Small intestine (tissue), 7 donors: Measurements from ENCODE around the gene OSBPL5. TPM values are rescaled to one million over a fixed set of nuclear protein-coding genes. Genes with fewer than 3 reads are reported as not detected.
A peak's percentile ranks its signal among the peaks of the same experiment; 100 is the strongest.

Experiments
- DNase-seq, 2 donors: peaks; one replicate each; pipeline versions ENCODE4 v3.0.0 to v3.0.0-alpha.2; 2013
- FAIRE-seq: peaks from 2 replicates; lab custom pipeline; 2012; peaks lifted over from hg19 to GRCh38; lab: Jason Lieb, UNC
- H3K27ac ChIP-seq, 3 donors: one replicate each; pipeline ENCODE4 v1.5.1; 2013; ENCODE audit warnings: low read length in 2 of 3, mild to moderate bottlenecking in 2 of 3, control low read depth in 1 of 3, inconsistent platforms in 1 of 3, low read depth in 1 of 3, moderate library complexity in 1 of 3
- H3K27me3 ChIP-seq, 3 donors: one replicate each; pipeline ENCODE4 v1.6.1; 2013; ENCODE audit warnings: low read length in 3 of 3, inconsistent platforms in 1 of 3; ENCODE audit not compliant: control insufficient read depth in 3 of 3, insufficient read depth in 3 of 3
- H3K36me3 ChIP-seq, 3 donors: one replicate each; pipeline ENCODE4 v1.6.1; 2013; ENCODE audit warnings: low read length in 3 of 3, inconsistent platforms in 1 of 3, low read depth in 1 of 3, mild to moderate bottlenecking in 1 of 3, moderate library complexity in 1 of 3; ENCODE audit not compliant: control insufficient read depth in 3 of 3, insufficient read depth in 2 of 3
- H3K4me1 ChIP-seq, 3 donors: one replicate each; pipeline ENCODE4 v1.6.1; 2013; ENCODE audit warnings: low read length in 2 of 3, inconsistent platforms in 1 of 3, low read depth in 1 of 3, mild to moderate bottlenecking in 1 of 3, moderate library complexity in 1 of 3; ENCODE audit not compliant: control insufficient read depth in 3 of 3, insufficient read depth in 2 of 3
- H3K4me3 ChIP-seq, 3 donors: one replicate each; pipeline ENCODE4 v1.5.1; 2013; ENCODE audit warnings: low read length in 3 of 3, control low read depth in 1 of 3, inconsistent platforms in 1 of 3, low read depth in 1 of 3, mild to moderate bottlenecking in 1 of 3, moderate library complexity in 1 of 3
- H3K9me3 ChIP-seq, 2 donors: one replicate each; pipeline ENCODE4 v1.6.1; 2013; ENCODE audit warnings: low read depth in 1 of 2, low read length in 1 of 2; ENCODE audit not compliant: control insufficient read depth in 2 of 2, insufficient read depth in 1 of 2
- WGBS, 3 donors: extraction: QIAGEN DNeasy Blood & Tissue Kit; methylation state at CpG; one replicate each; pipeline ENCODE4 v1.1.7; 2013; 5-methylcytosine and 5-hydroxymethylcytosine counted together
- polyA plus RNA-seq, 4 donors: library from polyadenylated mRNA; stranded (reverse) in 3 of 4; unstranded in 1 of 4; fragments of 200-250 nt in 3 of 4; fragments of 120-200 nt in 1 of 4; gene quantifications; one replicate each; pipeline versions ENCODE4 v1.2.1 to v1.2.3, GENCODE V29; 2013
- donor health status: healthy with polysubstance abuse.
- donor health status: control.
- donor health status: control.
- donor health status: Bipolar disorder and iron deficiency.
- donor health status: healthy.

Gene OSBPL5
- polyA plus RNA-seq, 4 donors = 1.6 to 16.3 (median 7.9) TPM

DNA sequence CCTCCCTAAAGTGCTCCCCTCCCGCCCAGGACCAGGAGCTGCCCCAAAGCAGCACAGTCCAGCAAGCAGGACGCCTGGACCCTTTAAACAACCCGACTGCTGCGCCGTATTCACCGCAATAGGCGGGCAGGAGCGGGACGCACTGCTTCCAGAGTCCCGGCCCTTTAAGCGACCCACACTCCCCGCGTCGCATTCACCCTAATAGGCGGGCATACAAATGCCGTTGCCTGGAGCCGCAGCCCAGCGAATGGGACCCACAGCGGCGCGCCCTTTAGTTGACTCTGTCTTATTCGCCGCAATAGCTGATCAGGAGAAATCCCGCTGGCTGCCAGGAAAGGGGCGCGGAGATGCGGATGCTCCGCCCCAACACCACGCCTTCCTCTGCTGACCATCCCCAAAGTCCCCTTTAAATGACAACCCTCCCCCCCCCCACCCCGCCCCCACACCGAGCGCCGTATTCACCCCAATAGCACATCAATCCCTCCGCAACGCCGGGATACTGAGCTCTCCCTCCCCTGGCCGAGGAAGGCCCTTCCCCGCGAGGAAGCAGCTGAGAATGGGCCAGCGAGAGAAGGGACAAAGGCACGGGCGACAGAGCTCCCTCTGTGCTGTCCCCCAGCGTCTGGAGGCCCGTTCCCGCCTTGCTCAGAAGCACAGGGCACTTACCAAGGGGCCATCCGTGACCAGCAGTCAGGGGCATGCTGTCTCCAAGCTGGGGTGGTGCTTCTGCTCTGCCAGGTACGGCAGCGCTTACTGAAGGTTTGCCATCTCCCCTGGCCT, 4.7 kb downstream of the OSBPL5 start:
- FAIRE-seq (no peak), DNase-seq (peak; percentile 71 to 89)
- Histone ChIP-seq H3K27me3 (peaks cover 0 to 2% (median 0%) of the 10 kb centered on the region in 3 donors), H3K4me3 (peak overlapping the region in 2 of 3 donors; percentile 22 to 45), H3K36me3 (peaks cover 0 to 21% (median 0%) of the 10 kb centered on the region in 3 donors), H3K4me1 (peaks cover 0 to 40% (median 0%) of the 10 kb centered on the region in 3 donors), H3K9me3 (no peaks in the 10 kb centered on the region), H3K27ac (peak overlapping the region in 2 of 3 donors; percentile 11 to 52)
- 4 to 14% (median 8%) methylated on average over 46 to 48 of the region's 48 CpGs for WGBS, 3 donors

DNA sequence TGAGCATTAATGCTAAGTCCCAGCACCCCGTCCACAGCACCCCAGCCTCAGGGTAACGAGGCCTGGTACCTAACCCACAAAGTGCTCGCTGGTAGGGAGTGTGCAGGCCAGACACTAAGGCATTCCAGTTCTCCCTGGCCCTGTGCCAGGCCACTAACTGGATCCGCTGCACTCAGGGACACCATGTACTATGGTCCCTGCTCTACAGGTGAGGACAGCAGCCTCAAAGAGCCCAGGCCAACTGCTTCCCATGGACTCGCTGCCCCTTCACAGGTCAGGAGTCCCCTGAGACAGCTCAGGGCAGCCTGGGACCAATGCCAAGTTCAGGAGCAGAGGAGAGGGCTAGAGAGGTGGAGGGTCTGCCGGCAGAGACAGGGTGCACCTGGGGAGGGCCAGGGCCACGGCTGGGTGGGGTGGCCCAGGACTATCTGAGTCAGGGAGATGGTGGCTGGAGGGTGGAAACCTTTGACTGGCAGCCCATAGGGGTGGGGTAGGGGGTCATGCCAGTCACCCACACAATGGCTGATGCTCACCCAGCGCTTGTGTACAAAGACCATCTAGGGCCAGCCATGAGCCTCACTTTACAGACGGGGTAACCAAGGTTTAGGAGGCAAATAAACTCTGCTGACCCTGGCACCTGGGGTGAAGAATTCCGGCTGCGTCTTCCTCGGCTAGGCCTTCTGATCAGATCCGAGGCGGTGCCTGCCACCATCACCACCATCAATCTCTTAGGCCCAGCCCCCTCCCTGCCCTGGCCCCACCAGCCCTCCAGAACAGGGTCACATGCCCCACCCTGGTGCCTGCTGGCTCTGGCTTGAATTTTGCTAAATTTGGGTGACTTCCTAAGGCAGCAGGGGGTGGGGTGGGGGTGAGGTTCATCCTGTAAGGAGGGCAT, 5.6 kb downstream of the OSBPL5 start:
- WGBS, 3 donors = 34 to 44% (median 41%) methylated on average over 14 of the region's 14 CpGs
- Histone ChIP-seq H3K4me1 (peaks cover 0 to 45% (median 0%) of the 10 kb centered on the region in 3 donors), H3K9me3 (no peaks in the 10 kb centered on the region), H3K4me3 (peak overlapping the region in 1 of 3 donors; percentile 45), H3K27me3 (peaks cover 0 to 2% (median 0%) of the 10 kb centered on the region in 3 donors), H3K27ac (peak overlapping the region in 1 of 3 donors; percentile 52), H3K36me3 (peaks cover 0 to 21% (median 0%) of the 10 kb centered on the region in 3 donors)
- FAIRE-seq (no peak), DNase-seq (peak; percentile 50 to 71)

DNA sequence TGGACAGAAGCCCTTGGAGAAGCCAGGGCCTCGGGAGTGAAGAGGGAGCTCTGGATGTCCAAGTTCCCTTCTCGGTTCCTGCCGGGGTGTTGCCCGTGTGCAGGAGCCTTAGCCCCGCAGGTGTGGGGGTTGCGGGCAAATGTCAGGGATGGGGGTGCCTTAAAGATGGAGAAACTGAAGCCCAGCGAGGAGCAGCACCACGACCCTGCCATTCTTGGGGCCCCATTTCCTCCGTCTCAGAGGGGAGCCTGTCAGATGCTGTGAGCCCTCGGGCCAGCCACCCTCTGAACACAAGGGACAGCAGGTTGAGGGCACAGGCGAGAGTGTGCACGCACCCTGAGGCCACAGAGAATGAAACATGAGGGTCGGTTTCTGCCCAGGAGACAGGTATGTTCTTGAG, 6.3 kb downstream of the OSBPL5 start:
- Histone ChIP-seq H3K9me3 (no peaks in the 10 kb centered on the region), H3K4me1 (peaks cover 0 to 45% (median 2%) of the 10 kb centered on the region in 3 donors), H3K27ac (no peak overlapping the region), H3K27me3 (peaks cover 0 to 2% (median 0%) of the 10 kb centered on the region in 3 donors), H3K4me3 (no peak overlapping the region), H3K36me3 (peaks cover 0 to 25% (median 0%) of the 10 kb centered on the region in 3 donors)
- 84 to 90% (median 87%) methylated on average over 13 of the region's 13 CpGs for WGBS, 3 donors
- FAIRE-seq (no peak), DNase-seq (no peak)

DNA sequence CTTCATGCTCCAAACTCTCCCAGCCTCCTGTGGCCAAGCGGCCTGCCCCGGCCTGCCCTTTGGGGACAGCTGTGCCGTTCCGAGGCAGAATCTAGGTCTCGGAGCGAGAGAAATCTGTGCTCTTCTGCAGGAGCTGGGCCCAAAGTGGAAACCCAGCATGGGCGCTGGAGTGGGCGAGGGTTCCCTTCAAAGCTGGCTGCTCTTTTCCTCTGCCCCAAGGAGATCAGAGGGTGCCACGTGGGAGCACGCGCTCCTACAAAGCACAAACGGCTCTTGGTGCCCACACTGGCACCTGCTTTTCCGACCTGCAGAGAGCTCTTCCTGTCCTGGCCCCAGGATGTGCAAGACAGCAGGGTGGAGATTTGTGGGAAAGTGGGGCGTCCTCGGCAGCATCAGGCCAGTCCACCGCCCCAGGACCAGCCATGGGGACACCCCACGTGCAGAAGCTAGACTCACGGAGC, 6.9 kb downstream of the OSBPL5 start:
- no peak for FAIRE-seq
- H3K36me3 ChIP-seq = peaks cover 0 to 26% (median 0%) of the 10 kb centered on the region in 3 donors
- H3K9me3 ChIP-seq = no peaks in the 10 kb centered on the region
- peaks cover 0 to 2% (median 0%) of the 10 kb centered on the region in 3 donors for H3K27me3 ChIP-seq
- no peak overlapping the region for H3K4me3 ChIP-seq
- WGBS, 3 donors = 87 to 92% (median 92%) methylated on average over 18 of the region's 18 CpGs
- no peak for DNase-seq
- H3K27ac ChIP-seq = no peak overlapping the region
- peaks cover 0 to 49% (median 5%) of the 10 kb centered on the region in 3 donors for H3K4me1 ChIP-seq

DNA sequence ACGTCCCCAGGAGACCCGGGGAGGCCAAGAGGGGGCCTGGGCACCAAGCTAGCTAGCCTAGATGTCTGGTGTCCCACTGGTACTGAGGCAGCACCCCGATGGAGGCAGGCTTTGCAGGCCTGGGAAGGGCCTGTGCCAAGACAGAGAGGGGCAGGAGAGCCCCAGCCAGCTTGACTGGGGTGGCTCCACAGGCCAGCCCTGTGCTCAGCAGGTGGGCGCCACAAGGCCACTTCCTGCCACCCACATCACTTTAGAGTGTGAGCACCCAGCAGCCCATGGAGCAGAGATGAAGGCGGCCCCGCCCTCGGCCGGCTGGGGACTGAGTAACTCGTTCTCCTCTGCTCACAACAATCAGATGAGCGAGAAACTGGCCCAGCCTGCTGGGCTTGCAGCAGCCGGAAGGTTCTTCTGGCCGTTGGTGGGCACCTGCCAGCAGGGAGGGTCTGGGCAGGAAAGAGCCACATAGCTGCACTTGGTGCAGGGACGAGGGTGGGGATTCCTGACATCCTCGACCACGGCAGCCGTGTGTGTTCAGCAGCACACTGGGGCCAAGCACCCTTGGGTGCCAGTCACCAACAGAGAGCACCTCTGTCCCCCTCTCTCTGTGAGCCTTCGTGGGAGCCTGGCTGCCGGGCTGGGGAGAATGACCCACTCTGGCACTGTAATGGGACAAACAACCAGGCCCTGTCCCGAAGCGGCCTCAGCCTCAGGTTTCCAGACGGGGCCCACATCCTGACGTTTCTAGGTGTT, 7.6 kb downstream of the OSBPL5 start:
- Histone ChIP-seq H3K4me3 (no peak overlapping the region), H3K36me3 (peaks cover 0 to 28% (median 0%) of the 10 kb centered on the region in 3 donors), H3K4me1 (peaks cover 0 to 55% (median 5%) of the 10 kb centered on the region in 3 donors), H3K27ac (no peak overlapping the region), H3K27me3 (peaks cover 0 to 2% (median 0%) of the 10 kb centered on the region in 3 donors), H3K9me3 (no peaks in the 10 kb centered on the region)
- 79 to 86% (median 81%) methylated on average over 22 of the region's 22 CpGs for WGBS, 3 donors
- DNase-seq (no peak), FAIRE-seq (no peak)

DNA sequence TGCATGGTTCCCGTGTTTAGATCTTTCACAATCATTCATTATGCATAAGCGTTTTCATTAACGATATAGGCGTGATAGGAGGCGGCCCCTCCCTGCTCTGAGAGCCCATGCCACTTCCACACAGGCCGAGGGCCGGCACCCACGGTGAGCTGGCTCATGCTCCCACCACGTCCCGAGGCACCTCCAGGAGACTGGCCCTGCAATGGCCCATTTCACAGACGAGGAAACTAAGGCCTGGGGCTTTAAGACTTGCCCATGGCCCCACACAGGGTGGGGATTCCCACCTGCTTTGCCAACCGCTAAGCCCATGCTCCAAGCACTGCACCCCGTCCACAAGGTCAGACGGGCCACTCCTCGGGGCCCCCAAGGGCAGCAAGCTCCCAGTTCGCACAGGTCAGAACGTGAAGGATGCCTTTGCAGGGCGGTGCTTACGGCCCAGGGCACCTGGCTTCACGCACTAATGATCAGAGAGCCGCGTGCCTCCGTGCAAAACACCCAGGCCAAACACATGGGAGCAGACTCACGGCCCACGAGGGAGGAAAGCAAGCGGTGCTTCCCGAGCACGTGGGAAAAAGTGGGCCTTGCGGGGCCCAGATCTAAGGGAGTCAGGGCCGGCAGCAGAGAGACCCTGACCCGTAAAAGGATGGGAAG, 8.3 kb downstream of the OSBPL5 start:
- DNase-seq (no peak), FAIRE-seq (no peak)
- H3K27ac ChIP-seq = peak overlapping the region in 2 of 3 donors; percentile 17 to 69
- 69 to 80% (median 78%) methylated on average over 31 of the region's 31 CpGs for WGBS, 3 donors
- H3K36me3 ChIP-seq = peaks cover 0 to 34% (median 0%) of the 10 kb centered on the region in 3 donors
- no peak overlapping the region for H3K4me3 ChIP-seq
- peaks cover 0 to 2% (median 0%) of the 10 kb centered on the region in 3 donors for H3K27me3 ChIP-seq
- peaks cover 0 to 57% (median 5%) of the 10 kb centered on the region in 3 donors for H3K4me1 ChIP-seq
- H3K9me3 ChIP-seq = no peaks in the 10 kb centered on the region

DNA sequence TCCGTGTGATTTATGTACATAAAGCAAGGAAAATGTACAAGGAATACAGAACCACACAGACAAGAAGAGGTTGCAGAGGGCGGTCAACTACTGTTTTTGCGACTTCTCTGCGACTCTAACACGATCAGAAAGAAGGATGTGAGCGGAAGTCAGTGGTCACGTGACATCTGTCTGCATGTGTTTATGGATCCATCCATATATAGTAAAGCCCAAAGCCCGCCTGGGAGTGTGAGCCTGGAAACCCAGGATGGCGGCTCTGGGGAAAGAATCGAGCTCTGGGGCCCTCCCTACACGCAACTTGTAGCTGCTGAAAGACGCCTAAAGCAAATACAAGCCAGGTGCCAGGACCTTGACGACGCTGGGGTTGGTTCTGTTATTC, 8.8 kb downstream of the OSBPL5 start:
- H3K9me3 ChIP-seq = no peaks in the 10 kb centered on the region
- H3K27me3 ChIP-seq = peaks cover 0 to 2% (median 0%) of the 10 kb centered on the region in 3 donors
- 73 to 88% (median 75%) methylated on average over 14 of the region's 14 CpGs for WGBS, 3 donors
- peaks cover 0 to 39% (median 0%) of the 10 kb centered on the region in 3 donors for H3K36me3 ChIP-seq
- DNase-seq (peak in 1 of 2 donors; percentile 28), FAIRE-seq (no peak)
- H3K4me3 ChIP-seq = no peak overlapping the region
- peaks cover 0 to 57% (median 5%) of the 10 kb centered on the region in 3 donors for H3K4me1 ChIP-seq
- peak overlapping the region in 2 of 3 donors; percentile 25 to 69 for H3K27ac ChIP-seq
